ENCODE measurements around the gene CAMTA1. TPM values are rescaled to one million over a fixed set of nuclear protein-coding genes. Genes with fewer than 3 reads are reported as not detected.

The CAMTA1 gene
- total RNA-seq, 2 donors from 2014 or later, result 36.7 to 51.9 TPM

DNA sequence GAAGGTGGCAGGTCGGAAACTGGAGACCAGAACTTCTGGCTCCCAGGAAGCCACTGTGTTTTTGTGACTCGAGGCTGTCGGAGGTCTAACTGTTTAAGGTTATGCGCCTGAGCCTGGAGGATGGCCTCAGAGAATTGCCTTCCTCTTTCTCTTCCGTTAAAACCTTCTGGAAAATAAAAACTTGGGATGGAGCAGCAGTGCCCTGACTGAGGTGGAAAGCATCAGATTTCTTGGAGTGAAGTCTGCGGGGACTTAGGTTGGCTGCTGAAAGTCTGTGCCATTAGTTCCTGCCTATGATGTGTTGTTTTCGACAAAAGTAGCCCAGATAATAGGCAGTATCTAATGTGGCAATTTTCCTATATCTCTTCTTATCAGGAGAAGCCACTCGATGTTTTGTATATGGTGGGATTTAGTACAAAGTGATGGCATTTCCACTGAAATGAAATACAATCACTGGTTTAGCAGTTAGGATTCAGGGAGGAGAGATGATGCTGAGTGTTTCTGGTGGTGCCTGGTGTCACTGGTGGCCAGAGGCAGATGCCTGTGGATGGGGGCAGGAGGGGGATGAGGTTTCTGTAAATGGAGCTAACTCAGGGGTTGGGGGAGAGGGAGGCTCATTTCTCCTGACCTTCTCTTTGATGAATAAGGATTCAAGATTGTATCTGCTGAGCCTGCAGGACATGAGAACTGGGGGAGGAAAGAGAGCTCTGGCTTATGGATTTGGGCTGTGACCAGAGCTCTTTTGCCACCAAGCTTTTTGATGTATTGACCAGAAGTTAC lies 150.8 kb downstream of the CAMTA1 start:
- Mint-ChIP-seq H3K4me3 (no peak overlapping the region), H3K27ac (no peak overlapping the region), H3K27me3 (peaks cover 23% of the 10 kb centered on the region), H3K36me3 (ENCODE audit: low read depth) (no peaks in the 10 kb centered on the region), H3K9me3 (no peaks in the 10 kb centered on the region), H3K4me1 (no peaks in the 10 kb centered on the region)
- no peak for ATAC-seq (replicated peaks)

DNA sequence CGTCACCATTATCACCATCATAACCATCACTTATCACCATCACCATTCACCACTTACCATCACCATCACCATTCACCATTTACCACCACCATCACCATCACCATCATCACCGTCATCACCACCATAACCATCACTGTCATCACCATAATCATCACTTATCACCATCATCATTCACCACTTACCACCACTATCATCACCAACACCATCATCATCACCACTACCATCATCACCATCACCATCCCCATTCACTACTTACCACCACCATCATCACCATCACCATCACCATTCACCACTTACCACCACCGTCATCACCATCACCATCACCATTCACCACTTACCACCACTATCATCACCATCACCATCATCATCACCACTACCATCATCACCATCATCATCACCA lies 151.8 kb downstream of the CAMTA1 start:
- Mint-ChIP-seq H3K9me3 (no peaks in the 10 kb centered on the region), H3K27me3 (peaks cover 23% of the 10 kb centered on the region), H3K36me3 (ENCODE audit: low read depth) (no peaks in the 10 kb centered on the region), H3K4me3 (no peak overlapping the region), H3K4me1 (no peaks in the 10 kb centered on the region), H3K27ac (no peak overlapping the region)
- ATAC-seq (replicated peaks), result no peak

DNA sequence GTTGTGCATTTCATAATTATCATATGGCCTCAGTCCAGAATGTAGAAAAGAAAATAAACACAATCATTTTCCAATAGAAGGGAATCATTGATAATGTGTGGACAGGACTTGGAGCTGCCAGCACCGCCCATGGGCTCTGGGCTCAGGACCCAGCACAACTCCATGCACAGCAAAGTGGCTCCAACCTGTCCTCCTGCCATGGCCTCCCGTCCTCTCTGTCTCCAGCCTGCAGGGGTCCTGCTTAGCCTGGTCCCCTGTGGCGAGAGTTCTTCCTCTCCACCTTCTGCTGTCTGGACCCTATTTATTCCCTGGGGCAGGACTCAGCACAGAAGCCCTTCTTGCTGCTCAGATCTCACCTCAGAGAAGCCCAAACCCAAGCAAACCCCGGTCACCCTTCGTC lies 154.1 kb downstream of the CAMTA1 start:
- H3K4me1 Mint-ChIP-seq, result no peaks in the 10 kb centered on the region
- H3K4me3 Mint-ChIP-seq, result no peak overlapping the region
- H3K27me3 Mint-ChIP-seq, result peaks cover 14% of the 10 kb centered on the region
- H3K27ac Mint-ChIP-seq, result no peak overlapping the region
- ATAC-seq (replicated peaks), result no peak
- H3K9me3 Mint-ChIP-seq, result no peaks in the 10 kb centered on the region
- no peaks in the 10 kb centered on the region for H3K36me3 Mint-ChIP-seq (ENCODE audit: low read depth)

DNA sequence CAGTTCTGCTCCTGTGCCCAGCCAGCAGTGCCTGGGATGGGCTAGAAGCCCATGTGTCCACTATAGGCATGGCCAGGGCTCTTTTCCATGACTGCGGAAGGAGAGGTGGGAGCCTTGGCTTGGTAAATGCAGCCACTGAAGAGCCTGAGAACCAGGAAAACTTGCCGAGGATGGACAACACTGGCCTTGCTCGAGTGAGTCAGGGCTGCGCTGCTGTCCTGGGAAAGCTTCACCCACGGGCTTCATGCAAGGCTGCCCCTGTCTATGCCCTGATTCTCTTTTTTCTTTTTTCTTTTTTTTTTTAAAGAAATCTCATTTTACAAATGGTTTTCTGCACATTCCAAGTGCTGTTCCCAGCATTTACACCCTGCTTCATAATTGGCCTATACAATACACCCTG lies 156.5 kb downstream of the CAMTA1 start:
- ATAC-seq (replicated peaks), result no peak
- no peaks in the 10 kb centered on the region for H3K9me3 Mint-ChIP-seq
- H3K27ac Mint-ChIP-seq, result no peak overlapping the region
- peaks cover 6% of the 10 kb centered on the region for H3K27me3 Mint-ChIP-seq
- no peaks in the 10 kb centered on the region for H3K4me1 Mint-ChIP-seq
- no peak overlapping the region for H3K4me3 Mint-ChIP-seq
- no peaks in the 10 kb centered on the region for H3K36me3 Mint-ChIP-seq (ENCODE audit: low read depth)

DNA sequence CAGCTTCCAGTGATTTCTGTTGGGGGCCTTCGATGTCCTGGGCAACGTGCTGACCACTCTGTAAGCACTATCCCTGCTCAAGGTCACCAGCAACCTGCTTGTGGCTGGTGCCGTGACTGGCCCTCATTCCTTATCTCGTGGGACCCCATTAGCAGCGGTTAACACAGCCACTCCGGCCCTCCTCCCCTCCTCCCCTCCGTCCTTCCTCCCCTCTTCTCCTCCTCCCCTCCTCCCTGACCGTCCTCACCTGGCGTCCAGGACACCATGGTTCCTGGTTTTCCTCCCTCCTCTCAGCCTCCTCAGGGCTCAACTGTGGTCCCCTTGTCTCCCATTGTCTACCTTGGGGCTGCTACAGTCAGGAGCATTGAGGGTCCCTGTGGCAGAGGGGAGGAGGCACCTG lies 157.7 kb downstream of the CAMTA1 start:
- no peaks in the 10 kb centered on the region for H3K36me3 Mint-ChIP-seq (ENCODE audit: low read depth)
- no peaks in the 10 kb centered on the region for H3K9me3 Mint-ChIP-seq
- H3K4me1 Mint-ChIP-seq, result no peaks in the 10 kb centered on the region
- no peak for ATAC-seq (replicated peaks)
- H3K27ac Mint-ChIP-seq, result no peak overlapping the region
- peaks cover 13% of the 10 kb centered on the region for H3K27me3 Mint-ChIP-seq
- H3K4me3 Mint-ChIP-seq, result no peak overlapping the region

DNA sequence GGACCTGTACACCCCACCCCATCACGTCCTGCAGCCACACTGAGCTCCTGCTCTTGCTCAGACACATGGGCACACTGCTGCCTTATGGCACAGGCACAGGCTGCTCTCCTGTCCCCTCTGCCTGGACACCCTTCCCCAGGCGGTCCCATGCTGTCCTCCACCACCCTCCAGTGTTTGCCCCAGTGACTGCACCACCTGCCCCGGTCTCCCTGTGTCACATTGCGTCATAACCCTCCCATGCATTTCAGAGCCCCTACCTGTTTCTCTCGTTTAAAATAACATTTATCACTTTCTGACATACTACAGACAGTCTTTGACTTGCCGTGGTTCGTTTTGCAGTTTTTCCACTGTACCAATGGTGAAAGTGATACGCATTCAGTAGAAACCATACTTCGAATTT lies 159.2 kb downstream of the CAMTA1 start:
- H3K36me3 Mint-ChIP-seq (ENCODE audit: low read depth), result no peaks in the 10 kb centered on the region
- H3K9me3 Mint-ChIP-seq, result no peaks in the 10 kb centered on the region
- H3K4me1 Mint-ChIP-seq, result no peaks in the 10 kb centered on the region
- H3K27ac Mint-ChIP-seq, result no peak overlapping the region
- H3K4me3 Mint-ChIP-seq, result no peak overlapping the region
- H3K27me3 Mint-ChIP-seq, result peaks cover 11% of the 10 kb centered on the region
- no peak for ATAC-seq (replicated peaks)

DNA sequence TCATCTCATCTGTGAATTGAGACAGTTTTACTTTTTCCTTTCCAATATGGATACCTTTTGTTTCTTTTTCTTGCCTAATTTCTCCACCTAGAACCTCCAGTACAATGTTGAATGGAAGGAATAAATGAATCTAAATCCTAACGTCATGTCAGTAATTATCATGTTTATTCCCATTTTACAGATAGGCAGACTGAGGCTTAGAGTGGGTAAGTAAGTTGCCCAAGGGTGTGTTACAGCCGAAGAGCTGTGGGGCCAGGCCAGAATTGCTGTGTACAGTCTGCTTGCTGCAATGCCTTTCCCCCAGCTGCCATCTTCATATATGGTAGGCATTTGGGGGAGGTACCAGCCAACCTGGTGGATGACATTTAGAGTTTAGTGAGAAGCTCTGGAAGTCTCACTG lies 162.7 kb downstream of the CAMTA1 start:
- no peak overlapping the region for H3K27ac Mint-ChIP-seq
- no peak overlapping the region for H3K4me3 Mint-ChIP-seq
- H3K36me3 Mint-ChIP-seq (ENCODE audit: low read depth), result no peaks in the 10 kb centered on the region
- no peaks in the 10 kb centered on the region for H3K4me1 Mint-ChIP-seq
- no peaks in the 10 kb centered on the region for H3K9me3 Mint-ChIP-seq
- peaks cover 11% of the 10 kb centered on the region for H3K27me3 Mint-ChIP-seq
- ATAC-seq (replicated peaks), result no peak

DNA sequence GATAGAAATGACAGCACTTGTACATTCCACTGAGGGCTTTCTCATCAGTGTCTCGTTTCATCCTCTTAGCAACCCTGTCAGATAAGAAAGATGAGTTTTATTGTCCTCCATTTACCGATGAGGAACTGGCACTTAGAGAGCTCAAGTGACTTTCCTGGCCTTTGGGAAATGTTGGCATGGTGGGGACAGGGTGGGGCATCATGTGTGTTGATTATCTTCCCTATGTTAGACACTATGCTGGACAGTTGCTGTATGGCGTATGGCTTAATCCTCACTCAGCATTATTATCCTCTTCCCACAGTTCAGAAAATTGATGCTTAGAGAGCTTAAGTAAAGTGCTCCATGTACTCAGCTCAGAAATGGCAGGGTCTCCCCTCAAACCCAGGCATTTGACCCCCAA lies 163.2 kb downstream of the CAMTA1 start:
- no peaks in the 10 kb centered on the region for H3K36me3 Mint-ChIP-seq (ENCODE audit: low read depth)
- no peak overlapping the region for H3K4me3 Mint-ChIP-seq
- peaks cover 11% of the 10 kb centered on the region for H3K27me3 Mint-ChIP-seq
- no peak for ATAC-seq (replicated peaks)
- no peak overlapping the region for H3K27ac Mint-ChIP-seq
- H3K9me3 Mint-ChIP-seq, result no peaks in the 10 kb centered on the region
- H3K4me1 Mint-ChIP-seq, result no peaks in the 10 kb centered on the region

DNA sequence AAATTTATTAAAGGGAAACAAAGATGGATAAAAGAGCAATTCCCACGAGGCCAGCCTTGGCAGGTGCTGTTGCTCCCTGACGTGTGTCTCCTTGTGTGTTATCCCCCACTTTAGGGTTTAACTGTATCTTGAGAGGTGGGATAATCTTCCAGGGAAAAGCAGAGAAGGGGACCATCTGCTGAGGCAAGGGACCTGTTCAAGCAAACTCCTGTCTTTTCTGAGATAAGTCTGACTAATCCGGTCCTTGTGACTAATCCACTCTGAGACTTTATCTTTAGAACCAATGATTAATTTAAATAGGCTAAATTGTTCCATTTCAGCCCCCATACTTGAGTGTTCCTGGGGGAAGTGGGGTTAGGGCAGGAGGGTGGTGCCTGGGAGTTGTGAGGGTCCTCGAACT lies 163.6 kb downstream of the CAMTA1 start:
- H3K27me3 Mint-ChIP-seq, result peaks cover 11% of the 10 kb centered on the region
- H3K27ac Mint-ChIP-seq, result no peak overlapping the region
- H3K4me3 Mint-ChIP-seq, result no peak overlapping the region
- no peaks in the 10 kb centered on the region for H3K9me3 Mint-ChIP-seq
- H3K4me1 Mint-ChIP-seq, result no peaks in the 10 kb centered on the region
- no peak for ATAC-seq (replicated peaks)
- H3K36me3 Mint-ChIP-seq (ENCODE audit: low read depth), result no peaks in the 10 kb centered on the region

DNA sequence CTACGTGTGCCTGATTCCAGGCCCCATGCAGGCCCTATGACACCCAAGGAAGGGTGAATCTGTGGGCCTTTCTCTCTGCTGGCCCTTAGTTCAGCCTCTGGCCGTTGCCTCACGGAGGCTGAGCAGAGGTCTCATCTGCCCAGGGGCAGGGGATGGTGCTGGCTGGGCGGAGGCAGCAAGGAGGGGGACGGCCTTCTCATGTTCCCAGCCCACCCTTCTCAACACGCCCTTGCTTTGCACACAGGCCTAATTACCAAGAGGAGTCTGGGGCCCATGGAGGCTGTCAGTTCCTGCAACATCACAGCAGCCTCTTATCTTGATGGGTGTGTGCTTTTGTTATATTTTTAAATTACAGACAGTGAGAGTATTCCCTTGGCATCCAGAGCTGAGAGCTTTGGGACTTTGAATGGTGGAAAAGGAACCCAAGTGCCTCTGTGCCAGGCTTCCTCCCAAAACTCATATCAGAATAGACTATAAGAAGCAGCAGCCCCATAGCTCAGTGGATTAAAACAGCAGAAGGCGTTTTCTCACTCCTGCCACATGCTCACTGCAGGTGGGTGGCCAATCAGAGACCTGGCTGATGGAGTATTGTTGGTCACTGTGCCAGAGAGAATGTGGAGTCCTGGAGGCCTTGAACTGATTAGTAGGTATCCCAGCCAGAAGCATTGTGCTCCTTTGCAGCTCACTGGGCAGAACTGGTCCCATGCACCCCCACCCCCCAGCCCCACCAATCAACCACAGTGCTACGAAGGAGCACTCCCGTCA lies 164.9 kb downstream of the CAMTA1 start:
- Mint-ChIP-seq H3K9me3 (no peaks in the 10 kb centered on the region), H3K4me3 (no peak overlapping the region), H3K27ac (no peak overlapping the region), H3K27me3 (peaks cover 11% of the 10 kb centered on the region), H3K36me3 (ENCODE audit: low read depth) (no peaks in the 10 kb centered on the region), H3K4me1 (no peaks in the 10 kb centered on the region)
- no peak for ATAC-seq (replicated peaks)

DNA sequence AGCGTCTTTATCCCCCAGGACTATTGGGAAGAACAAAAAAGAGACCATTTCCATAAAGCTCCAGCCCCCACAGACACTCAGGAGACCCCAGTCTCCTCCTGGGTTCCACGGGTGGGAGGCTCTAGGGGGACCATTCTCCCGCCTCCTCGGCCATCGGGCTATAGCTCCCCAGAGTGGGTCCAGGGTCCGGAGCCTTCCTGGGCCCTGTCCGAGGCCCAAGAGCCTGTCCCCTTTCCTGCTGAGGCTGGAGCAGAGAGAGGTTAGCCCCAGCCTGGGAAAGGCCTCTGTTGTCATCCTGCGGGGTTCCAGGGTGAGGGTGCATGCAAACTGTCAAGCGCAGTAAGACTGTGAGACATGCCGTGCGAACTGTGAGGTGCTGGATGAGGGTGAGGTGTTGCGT lies 166.3 kb downstream of the CAMTA1 start:
- Mint-ChIP-seq H3K4me1 (no peaks in the 10 kb centered on the region), H3K27me3 (peaks cover 11% of the 10 kb centered on the region), H3K27ac (no peak overlapping the region), H3K9me3 (no peaks in the 10 kb centered on the region), H3K4me3 (no peak overlapping the region), H3K36me3 (ENCODE audit: low read depth) (no peaks in the 10 kb centered on the region)
- no peak for ATAC-seq (replicated peaks)

DNA sequence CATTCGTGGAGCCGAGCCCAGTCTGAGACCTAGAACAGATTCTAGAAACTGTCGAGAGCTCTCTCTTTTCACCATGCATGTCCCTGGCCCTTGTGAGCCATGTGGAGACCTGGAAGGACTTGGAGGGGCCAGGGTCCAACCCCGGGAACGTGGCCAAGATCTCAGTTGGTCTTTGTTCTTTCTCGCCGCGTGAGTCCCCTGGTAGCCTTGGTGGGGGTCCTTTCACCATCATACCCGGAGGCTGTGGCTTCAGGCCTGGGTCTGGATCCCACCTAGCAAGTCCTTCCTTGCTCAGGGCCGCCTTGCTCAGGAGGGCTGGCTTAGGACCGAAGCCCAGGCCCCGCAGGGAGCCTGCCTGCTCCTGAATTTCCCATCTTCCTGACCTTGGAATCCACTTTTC lies 168.0 kb downstream of the CAMTA1 start:
- Mint-ChIP-seq H3K4me1 (no peaks in the 10 kb centered on the region), H3K9me3 (no peaks in the 10 kb centered on the region), H3K36me3 (ENCODE audit: low read depth) (no peaks in the 10 kb centered on the region), H3K27me3 (no peaks in the 10 kb centered on the region), H3K4me3 (no peak overlapping the region), H3K27ac (no peak overlapping the region)
- ATAC-seq (replicated peaks), result no peak

DNA sequence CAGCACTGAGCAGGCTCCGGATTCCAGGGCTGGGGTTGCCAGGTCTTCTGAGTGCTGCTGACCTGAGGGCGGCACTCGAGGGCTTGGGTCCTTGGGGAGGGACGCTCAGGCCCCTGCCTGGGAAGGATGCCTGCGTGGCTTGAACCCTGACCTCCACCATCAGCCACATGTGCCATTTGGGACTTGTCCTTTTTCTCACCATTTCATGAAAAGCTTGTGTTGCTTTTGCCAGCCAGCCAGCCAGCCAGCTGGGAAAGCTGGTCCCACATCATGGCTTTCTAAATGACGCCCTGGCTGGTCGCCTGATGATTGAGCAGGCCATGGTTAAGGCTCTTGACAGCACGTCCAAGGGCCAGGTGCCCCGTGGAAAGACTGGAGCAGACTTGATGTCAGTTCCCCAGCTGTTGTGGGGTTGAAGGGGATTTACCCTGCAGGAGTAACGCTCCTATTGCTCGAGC lies 168.7 kb downstream of the CAMTA1 start:
- Mint-ChIP-seq H3K27me3 (no peaks in the 10 kb centered on the region), H3K4me3 (no peak overlapping the region), H3K27ac (no peak overlapping the region), H3K9me3 (no peaks in the 10 kb centered on the region), H3K36me3 (ENCODE audit: low read depth) (no peaks in the 10 kb centered on the region), H3K4me1 (no peaks in the 10 kb centered on the region)
- no peak for ATAC-seq (replicated peaks)

DNA sequence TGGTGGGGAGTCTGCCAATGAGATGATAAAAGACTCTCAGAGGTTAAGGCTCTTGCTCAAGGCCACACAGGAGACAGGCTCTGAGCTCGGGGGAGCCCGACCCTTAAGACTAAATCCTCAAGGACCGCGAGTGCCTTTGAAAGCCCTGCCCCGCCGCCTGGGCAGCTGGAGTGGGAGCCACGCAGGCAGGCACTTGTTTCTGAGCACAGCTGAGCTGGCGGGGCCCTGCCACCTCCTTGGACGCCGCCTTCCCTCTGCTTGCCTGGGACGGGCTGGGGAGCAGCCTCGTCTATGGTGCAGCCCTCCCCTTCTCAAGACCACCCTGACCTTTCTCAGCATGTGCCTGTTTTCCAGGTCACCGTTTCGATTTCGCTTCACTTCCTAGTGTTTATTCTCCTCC lies 169.3 kb downstream of the CAMTA1 start:
- no peaks in the 10 kb centered on the region for H3K9me3 Mint-ChIP-seq
- no peaks in the 10 kb centered on the region for H3K4me1 Mint-ChIP-seq
- H3K27me3 Mint-ChIP-seq, result no peaks in the 10 kb centered on the region
- H3K4me3 Mint-ChIP-seq, result no peak overlapping the region
- H3K36me3 Mint-ChIP-seq (ENCODE audit: low read depth), result no peaks in the 10 kb centered on the region
- ATAC-seq (replicated peaks), result no peak
- no peak overlapping the region for H3K27ac Mint-ChIP-seq

DNA sequence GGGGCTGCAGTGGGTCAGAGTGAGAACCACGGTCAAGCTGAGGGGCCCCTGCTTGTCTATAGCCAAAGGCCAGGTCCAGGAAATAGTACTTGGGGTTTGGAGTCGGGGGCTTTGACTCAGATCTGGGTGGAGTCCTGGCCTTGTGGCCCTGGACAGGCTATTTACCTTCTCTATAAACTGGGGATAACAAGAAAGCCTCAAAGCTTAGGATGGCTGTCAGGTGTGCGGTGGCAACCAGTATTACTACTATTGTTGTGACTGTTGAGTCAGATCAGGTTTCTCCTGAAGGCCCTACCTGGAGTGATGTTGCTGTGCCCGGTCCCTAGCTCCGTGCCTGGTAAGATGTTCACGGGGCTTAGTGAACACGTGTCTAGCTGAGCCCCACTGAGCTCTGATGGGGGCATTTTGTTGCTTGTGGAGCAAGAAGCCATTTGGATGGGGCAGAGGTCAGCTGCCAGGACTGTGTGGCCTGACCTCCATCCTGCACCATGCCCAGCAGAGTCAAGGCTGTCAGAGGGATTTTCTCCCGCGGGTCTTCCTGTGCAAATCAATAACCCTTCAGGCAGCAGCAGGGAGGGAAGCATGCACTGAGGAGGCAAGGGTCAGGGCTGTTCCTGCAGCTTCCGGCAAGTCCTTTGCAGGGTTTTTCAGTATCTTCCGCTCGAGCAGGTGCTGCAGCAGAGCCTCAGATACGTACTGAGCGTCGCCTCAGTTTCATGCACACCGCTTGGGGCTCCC lies 170.3 kb downstream of the CAMTA1 start:
- H3K27ac Mint-ChIP-seq, result no peak overlapping the region
- H3K4me1 Mint-ChIP-seq, result no peaks in the 10 kb centered on the region
- peaks cover 1% of the 10 kb centered on the region for H3K27me3 Mint-ChIP-seq
- H3K36me3 Mint-ChIP-seq (ENCODE audit: low read depth), result no peaks in the 10 kb centered on the region
- H3K9me3 Mint-ChIP-seq, result no peaks in the 10 kb centered on the region
- no peak overlapping the region for H3K4me3 Mint-ChIP-seq
- no peak for ATAC-seq (replicated peaks)

All from activated T-helper 17 cell treated with anti-CD3 and anti-CD28 coated beads, Interleukin-2, amount 50 U/mL, for 72 hours (primary cell).